T-helper 1 cell (primary cell): ENCODE results near the gene CUBN.

ENCODE experiments used
- DNase-seq, 5 donors: peaks; one replicate each; pipeline ENCODE4 v3.0.0-alpha.2; 2012 to 2020
- total RNA-seq, 4 donors: gene quantifications; one replicate each; lab custom pipeline; 2026; lab: John Stamatoyannopoulos, UW

The CUBN gene
- total RNA-seq, result 21.8 to 49.9 (median 28.2) reads per million in 4 donors

DNA sequence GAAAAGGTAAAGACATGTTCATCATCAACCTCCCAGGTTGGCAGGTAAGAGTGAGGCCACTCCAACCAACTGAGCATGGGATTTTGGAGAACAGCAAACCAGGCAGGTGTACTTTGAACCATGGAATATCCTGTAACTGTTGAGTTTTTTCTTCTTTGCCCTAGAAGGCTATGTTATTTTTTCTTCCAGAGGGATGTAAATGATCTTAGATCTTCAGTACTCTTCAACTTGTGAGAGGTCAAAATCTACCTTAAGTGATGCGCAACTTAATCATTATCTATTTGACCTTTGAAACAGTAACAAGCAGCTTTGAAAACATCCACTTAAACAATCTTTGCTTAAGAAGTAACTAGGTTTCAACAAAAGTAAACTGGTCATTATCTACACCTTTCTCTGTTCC is at the start of gene CUBN:
TSS of gene CUBN (minus strand) at position 71 of the 400 bp plus-strand sequence. CDS start at position 25, 46 bp downstream.
- no peak for DNase-seq

DNA sequence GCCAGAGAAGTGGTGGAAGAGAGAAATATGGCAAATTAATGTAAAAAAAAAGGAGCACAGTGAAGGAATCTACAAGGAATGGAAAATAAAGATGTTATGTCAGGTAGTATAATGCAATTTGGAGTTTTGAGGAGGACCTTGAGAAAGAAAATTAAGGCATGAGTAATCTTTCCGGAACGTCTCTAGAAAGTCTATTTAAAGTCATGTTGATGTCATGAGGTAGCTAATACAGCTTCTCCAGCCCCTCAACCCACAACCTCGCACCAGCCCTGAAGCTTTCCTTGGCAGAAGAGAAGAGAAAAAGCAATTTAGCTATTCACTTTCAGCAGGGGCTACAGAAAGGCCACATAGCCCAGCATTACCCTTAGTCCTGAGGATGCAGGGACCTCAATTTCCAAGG is 49.4 kb upstream of the CUBN start:
- no peak for DNase-seq

DNA sequence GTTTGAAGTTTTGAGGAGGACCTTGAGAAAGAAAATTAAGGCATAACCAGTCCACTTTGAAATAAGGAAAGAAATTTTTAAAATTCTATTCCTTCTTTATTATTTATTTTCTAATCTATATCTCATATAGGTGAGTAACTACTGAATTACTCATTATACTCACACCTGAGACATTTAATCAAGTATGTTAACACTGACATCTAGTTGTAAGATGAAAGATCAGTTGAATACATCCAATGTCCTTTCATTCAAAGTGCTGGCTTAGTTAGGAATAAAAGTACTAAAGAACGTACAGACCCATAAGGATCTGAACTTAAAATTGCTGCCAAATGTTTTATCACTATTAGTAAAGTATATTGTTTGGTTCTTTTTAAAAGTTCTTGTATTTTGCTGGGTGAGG is 48.4 kb upstream of the CUBN start:
- no peak for DNase-seq

- no peak for DNase-seq
Measured at GRCh38 chr10:17177014-17177413, 47.4 kb upstream of the CUBN start.

DNA sequence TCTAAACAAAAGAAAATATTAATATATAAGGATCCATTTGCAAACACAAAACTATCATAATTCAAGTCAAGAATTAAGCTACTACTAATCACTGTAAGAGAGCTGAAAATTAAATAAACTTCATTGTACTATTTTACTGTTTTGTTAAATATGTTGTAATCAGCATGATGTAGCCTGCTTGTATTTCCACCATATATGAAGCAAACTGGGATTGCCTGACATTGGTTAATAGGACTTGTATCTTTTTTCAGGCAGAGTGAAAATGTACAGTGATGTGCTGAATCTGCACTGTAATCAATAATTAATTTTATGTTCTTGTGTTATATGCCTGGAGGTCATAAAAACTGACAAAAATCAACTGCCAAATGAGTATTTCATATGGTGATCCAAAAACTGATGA is 46.5 kb upstream of the CUBN start:
- DNase-seq, result no peak

DNA sequence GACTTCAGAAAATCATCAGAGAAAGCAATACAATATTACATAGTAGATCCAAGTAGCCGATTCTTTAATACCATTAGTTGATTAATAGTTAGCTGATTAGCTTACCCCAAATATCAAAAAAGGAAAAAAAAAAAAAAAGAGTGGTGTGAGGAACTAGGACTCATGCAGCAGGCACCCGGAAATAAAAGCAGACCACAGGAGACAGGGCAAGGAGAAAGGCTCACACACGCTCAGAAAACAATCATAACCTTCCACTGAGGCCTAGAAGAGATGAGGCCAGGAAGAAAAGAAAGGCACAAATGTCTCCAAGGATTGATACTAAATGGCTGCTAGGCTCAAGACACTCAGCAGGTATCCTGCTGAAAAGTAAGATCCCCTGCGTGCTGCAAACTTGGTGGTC is 45.9 kb upstream of the CUBN start:
- DNase-seq, result no peak

DNA sequence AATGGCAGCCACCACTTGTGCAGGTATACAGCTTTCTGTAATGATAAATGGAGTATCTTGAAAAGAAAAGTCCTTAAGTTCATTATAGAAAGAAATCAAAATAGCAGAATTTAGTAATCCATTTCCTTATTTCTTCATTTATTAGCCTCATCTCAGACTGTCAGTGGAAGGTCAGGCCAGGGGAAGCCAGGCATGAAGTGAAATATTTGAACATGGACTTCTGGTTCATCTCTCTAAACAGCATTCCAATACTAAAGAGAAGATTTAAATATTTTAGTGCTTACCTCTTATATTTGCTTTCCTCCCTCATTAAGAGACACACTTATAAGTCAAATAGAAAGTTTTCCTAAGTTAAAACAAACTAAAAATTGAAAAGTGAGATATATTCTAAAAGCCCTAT is 45.0 kb upstream of the CUBN start:
- no peak for DNase-seq

GRCh38 chr10:17171141-17171641 is 41.6 kb upstream of the CUBN start:
- DNase-seq, result no peak

DNA sequence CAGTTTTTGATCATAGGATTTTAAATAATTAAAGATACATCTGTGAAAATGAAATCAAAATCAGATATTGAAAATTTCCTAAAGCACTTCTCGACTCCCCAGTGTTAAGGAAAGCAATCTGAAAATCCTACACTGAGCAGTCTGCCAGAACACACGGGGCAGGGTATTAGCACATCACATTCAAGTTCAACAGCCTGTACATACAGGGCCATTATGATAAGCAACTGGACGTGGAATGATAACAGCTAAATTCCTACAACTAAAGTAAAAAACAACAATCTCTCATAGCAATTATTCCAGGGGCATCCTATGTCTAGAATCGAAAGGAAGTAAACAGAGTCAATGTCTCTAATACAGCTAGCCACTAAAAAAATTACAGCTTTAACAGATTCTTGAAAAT is 40.2 kb upstream of the CUBN start:
- DNase-seq, result no peak

DNA sequence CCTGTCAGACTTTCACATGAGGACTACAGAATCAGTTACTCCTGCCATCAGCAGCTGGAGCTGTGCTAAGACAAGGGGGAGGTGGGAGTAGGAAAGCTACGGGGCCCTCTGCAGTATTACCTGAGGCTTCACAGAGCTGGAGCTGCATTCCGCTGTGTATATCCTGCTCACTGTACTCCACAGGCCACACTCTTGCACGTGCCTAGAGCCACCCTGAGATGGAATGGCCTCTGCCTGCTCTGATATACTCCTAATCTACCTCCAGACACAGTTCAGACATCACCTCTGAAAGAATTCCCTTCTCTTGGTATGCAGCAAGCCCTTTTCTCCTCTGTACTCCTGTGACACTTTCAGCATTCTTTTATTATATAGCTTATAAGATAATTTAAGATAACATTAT is 37.1 kb upstream of the CUBN start:
- DNase-seq, result no peak

DNA sequence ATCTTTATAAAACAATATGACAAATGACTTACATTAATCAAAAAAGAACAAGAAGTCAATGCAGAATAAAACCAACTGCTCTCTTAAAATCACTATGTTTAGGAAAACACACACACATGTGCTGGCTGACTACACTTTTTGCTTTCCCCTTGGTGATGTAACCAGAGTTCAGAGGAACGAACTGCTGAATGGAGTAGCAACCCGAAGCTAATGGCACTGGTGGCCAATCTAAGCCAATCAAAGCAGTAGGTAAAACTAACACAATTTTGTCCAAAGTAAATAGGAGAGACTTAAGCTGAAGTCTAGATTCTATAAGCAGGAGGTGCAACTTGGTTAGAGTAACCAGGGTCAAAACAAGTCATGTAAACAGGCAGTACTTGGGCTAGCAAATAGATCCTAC is 33.2 kb upstream of the CUBN start:
- DNase-seq, result no peak

DNA sequence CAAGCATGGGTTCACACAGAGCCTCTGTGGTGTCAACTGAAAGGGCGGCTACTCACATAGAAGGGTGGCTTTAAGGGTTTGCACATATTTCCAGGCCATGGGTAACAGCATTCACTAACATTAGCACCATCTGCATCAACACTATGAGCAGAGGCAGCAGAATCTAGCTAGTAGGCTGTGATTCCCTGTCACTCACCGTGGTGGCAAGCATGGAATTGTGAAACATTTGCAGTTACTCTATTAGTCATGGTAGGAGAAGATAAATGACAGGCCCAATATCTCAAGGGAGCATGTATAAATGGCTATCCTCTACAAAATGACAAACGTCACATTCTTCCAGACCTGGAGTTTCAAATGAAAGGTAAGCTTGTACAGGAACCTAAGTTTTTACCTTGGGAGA is 32.2 kb upstream of the CUBN start:
- no peak for DNase-seq

- DNase-seq, result no peak
Measured at GRCh38 chr10:17157024-17157423, 27.4 kb upstream of the CUBN start.

- no peak for DNase-seq
Measured at GRCh38 chr10:17155826-17156225, 26.2 kb upstream of the CUBN start.

DNA sequence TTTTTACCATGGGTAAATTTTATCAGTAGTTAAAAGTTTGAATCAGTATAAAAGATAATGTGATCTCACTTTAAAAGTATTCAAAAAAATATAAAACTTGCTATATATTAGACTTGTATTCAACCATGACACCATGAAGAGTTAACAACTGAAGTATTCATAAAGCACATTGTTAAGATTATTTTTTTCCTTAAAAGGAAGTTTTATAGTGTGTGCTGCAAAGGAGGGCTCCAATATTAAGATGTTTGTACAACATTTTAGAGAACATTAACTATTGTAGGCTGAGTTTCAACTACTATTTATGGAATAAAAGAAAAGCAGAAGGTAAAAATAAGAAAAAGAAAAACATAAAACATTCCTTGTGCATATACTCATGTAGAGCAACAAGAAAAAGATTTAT is 24.5 kb upstream of the CUBN start:
- no peak for DNase-seq

GRCh38 chr10:17153321-17153720 is 23.7 kb upstream of the CUBN start:
- no peak for DNase-seq

DNA sequence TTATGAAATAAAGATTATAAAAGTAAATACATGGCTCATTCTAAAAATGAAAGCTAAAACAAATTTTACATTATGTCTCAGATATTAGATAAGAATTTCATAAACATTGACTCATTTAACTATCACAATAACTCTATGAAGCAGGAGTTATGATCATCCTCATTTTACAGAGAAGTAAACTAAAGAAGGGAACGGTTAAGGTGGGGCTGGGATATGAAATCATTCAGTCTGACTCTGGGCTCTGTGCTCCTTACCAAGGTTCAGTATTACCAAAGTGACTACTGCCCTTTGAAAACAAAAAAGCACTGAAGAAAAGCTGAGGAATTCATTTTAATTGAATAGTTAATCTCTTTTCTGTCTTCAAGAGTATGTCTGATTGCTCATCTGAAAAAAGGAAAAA is 22.1 kb upstream of the CUBN start:
- DNase-seq, result no peak

GRCh38 chr10:17147884-17148489 is 18.4 kb upstream of the CUBN start:
- no peak for DNase-seq

- no peak for DNase-seq
Measured at GRCh38 chr10:17146892-17147291, 17.3 kb upstream of the CUBN start.

- no peak for DNase-seq
Measured at GRCh38 chr10:17145239-17145638, 15.6 kb upstream of the CUBN start.

DNA sequence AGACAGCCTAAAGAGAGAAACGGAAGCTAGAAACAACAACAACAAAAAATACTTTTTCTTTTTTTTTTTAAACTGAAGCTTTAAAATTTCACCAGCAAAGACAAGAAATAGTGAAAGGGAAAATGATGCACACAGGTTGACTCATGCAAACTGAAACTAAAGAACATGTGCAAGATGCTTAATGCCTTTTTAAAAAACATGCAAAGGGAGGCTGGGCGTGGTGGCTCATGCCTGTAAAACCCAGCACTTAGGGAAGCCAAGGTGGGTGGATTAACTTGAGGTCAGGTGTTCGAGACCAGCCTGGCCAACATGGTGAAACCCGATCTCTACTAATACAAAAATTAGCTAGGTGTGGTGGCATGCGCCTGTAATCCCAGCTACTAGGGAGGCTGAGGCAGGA is 15.1 kb upstream of the CUBN start:
- DNase-seq, result peak in 1 of 5 donors; percentile 79

DNA sequence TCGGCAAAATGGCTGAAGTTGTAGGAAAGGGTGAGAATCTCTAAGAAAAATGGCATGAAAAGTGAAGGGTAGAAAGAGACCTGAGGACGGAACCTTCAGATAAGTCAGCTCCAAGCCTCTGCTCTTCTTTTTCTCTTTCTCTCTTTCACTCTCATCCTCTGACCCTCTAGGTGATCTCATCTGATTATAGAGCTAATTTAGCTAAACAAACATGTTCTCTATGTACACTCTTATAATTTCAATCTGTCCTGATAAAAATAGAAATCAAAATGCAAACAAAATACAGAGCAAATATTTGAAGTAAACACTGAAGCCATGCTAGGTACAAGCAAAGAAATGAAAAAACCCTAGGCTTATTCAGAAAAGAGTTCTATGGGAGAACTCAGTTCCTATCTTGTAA is 14.4 kb upstream of the CUBN start:
- DNase-seq, result no peak

DNA sequence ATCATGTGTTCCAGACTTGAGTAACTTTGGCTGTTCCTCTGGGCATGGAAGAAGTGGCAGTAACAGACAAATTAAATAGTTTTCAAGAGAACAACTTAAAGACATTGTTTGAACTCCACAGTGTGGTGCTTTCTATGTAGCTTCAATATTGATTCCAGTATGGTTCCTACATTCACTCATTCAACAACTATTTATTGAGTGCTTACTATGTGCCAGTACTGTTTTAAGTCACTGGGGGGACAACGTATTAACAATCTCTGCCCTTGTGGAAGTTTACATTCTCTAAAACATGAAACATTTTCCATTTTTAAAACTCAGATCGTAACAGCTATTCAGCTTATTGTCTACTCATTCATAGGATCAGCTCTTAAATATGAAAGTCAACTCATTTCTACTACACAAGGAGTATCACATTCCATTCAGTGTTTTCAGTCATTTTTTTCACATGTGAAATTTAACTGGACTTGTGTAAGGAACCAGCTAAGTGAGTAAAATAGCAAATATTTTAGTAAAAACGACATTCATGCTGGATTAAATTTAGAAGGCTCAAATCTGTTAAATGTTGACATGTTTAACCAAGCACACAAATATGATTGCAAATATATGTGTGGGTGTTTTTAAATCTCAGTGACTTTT is 13.6 kb upstream of the CUBN start:
- DNase-seq, result no peak

DNA sequence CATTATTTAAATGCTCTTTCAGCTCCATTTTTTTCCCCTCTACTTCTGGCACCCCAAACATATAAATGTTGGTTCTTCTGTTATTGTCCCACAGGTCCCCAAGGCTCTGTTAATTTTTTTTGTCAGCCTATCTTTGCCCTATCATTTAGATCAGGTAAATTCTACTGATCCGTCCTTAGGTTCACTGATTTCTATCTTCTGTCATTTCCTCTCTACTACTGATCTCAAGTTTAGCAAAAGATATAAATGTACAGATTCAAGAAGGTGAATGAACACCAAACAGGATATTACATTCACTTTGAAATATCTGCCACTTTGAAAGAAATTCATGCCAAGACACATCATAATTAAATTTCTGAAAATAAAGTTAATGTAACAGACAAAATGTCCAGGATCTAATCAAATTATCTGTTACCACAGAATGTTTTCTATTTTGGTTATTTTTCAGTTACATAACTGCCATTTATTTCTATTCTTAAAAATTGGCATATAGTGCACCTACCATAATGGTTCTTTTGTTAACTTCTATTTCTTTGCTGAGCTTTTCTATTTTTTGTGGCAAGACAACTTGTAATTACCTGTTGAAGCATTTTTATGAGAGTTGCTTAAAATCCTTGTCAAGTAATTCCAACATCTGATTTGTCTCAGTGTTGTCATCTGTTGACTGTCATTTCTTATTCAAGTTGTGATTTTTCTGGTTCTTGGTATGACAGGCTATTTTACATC is 12.1 kb upstream of the CUBN start:
- no peak for DNase-seq
